MCF 10A (cell line): ENCODE measurements around the gene NGFR. TPM values are rescaled to one million over a fixed set of nuclear protein-coding genes. Genes with fewer than 3 reads are reported as not detected.

Source experiments
- BruUV-seq: library from RNA; stranded (reverse); fragments of 400-500 nt; replicated peaks from 2 replicates; lab custom pipeline; 2021; lab: Mats Ljungman, UMichigan
- CTCF ChIA-PET: fragments of 300-600 bp; sonication (Branson Sonifier 250); formaldehyde crosslinking; extraction: SDS; loops from one replicate; lab custom pipeline; 2021; ENCODE audit warnings: antibody characterized with exemption, inconsistent platforms; lab: Yijun Ruan, JAX
- POLR2A ChIA-PET: fragments of 300-600, 350-650 bp; sonication (Branson Sonifier 250); formaldehyde crosslinking; extraction: SDS; loops from one replicate; lab custom pipeline; 2020; ENCODE audit warnings: antibody characterized with exemption, inconsistent platforms; lab: Yijun Ruan, JAX
- DNase-seq: peaks from one replicate; pipeline ENCODE4 v3.0.0-alpha.2; 2018; ENCODE audit not compliant: unreplicated experiment
- H3K27ac Mint-ChIP-seq: one replicate; pipeline ENCODE4 v1.8.0; 2022; ENCODE audit warnings: mild to moderate bottlenecking, low read depth, mixed read lengths; ENCODE audit not compliant: unreplicated experiment
- H3K27me3 Mint-ChIP-seq: one replicate; pipeline ENCODE4 v1.8.0; 2022; ENCODE audit warnings: mixed read lengths; ENCODE audit not compliant: insufficient read depth, unreplicated experiment
- H3K36me3 Mint-ChIP-seq: one replicate; pipeline ENCODE4 v1.8.0; 2022; ENCODE audit warnings: mild to moderate bottlenecking, moderate library complexity, mixed read lengths; ENCODE audit not compliant: insufficient read depth, unreplicated experiment
- H3K4me1 Mint-ChIP-seq: one replicate; pipeline ENCODE4 v1.8.0; 2022; ENCODE audit warnings: mixed read lengths; ENCODE audit not compliant: insufficient read depth, unreplicated experiment
- H3K4me3 Mint-ChIP-seq: one replicate; pipeline ENCODE4 v1.8.0; 2022; ENCODE audit warnings: mild to moderate bottlenecking, moderate library complexity, mixed read lengths; ENCODE audit not compliant: unreplicated experiment
- H3K9me3 Mint-ChIP-seq: one replicate; pipeline ENCODE4 v1.8.0; 2022; ENCODE audit warnings: mixed read lengths; ENCODE audit not compliant: unreplicated experiment
- CTCF ChIP-seq: fragments of 200-600 bp; IDR thresholded peaks from one replicate; pipeline ENCODE4 v1.8.0; 2022; ENCODE audit warnings: antibody characterized with exemption, mild to moderate bottlenecking; ENCODE audit not compliant: unreplicated experiment
- intact Hi-C: fragments of 100-400 bp; cut with micrococcal nuclease; formaldehyde crosslinking; loops from 2 replicates; pipeline ENCODE4 v1.14.1; 2022
- total RNA-seq: library from RNA; stranded (reverse); gene quantifications from 2 replicates; pipeline ENCODE4 v1.2.3, GENCODE V29; 2022

Gene NGFR
- total RNA-seq, 1 experiment from 2014 or later, result 0.26 TPM

DNA sequence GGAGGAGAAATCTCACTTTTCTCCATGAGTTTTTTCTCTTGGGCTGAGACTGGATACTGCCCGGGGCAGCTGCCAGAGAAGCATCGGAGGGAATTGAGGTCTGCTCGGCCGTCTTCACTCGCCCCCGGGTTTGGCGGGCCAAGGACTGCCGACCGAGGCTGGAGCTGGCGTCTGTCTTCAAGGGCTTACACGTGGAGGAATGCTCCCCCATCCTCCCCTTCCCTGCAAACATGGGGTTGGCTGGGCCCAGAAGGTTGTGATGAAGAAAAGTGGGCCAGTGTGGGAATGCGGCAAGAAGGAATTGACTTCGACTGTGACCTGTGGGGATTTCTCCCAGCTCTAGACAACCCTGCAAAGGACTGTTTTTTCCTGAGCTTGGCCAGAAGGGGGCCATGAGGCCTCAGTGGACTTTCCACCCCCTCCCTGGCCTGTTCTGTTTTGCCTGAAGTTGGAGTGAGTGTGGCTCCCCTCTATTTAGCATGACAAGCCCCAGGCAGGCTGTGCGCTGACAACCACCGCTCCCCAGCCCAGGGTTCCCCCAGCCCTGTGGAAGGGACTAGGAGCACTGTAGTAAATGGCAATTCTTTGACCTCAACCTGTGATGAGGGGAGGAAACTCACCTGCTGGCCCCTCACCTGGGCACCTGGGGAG, 19.1 kb downstream of the NGFR start:
- ChIA-PET POLR2A (interaction anchor here (1.4 to 1.9 kb wide), 3 partner anchors 9 to 100 kb away, joined by 5 to 15 read pairs (median 6); partner anchors contain the start of gene PHB1), CTCF (interaction anchor here (0.6 to 4.1 kb wide), 3 partner anchors 43 to 115 kb away, joined by 3 to 23 read pairs (median 6); no protein-coding TSS in a partner anchor)
- peaks cover 18% of the 10 kb centered on the region for H3K4me1 Mint-ChIP-seq
- H3K9me3 Mint-ChIP-seq, result no peaks in the 10 kb centered on the region
- H3K27ac Mint-ChIP-seq, result peak overlapping the region; percentile 97
- no peaks in the 10 kb centered on the region for H3K36me3 Mint-ChIP-seq
- H3K27me3 Mint-ChIP-seq, result no peaks in the 10 kb centered on the region
- no peak overlapping the region for H3K4me3 Mint-ChIP-seq
- no peak for TF ChIP-seq CTCF
- BruUV-seq, result no TSS peak
- intact Hi-C loops, result no loop called here
- DNase-seq, result no peak

GRCh38 chr17:49515196-49515770, 20.2 kb downstream of the NGFR start:
- H3K27ac Mint-ChIP-seq, result peak overlapping the region; percentile 97
- no peak for TF ChIP-seq CTCF
- no peak overlapping the region for H3K4me3 Mint-ChIP-seq
- ChIA-PET CTCF (interaction anchor here (0.6 to 4.1 kb wide), 5 partner anchors 10 to 107 kb away, joined by 3 to 23 read pairs (median 3); no protein-coding TSS in a partner anchor), POLR2A (interaction anchor here (0.6 to 1.9 kb wide), 7 partner anchors 8 to 323 kb away, joined by 3 to 15 read pairs (median 3); partner anchors contain the start of gene PHB1)
- DNase-seq, result peak; percentile 91
- no peaks in the 10 kb centered on the region for H3K27me3 Mint-ChIP-seq
- intact Hi-C loops, result no loop called here
- no TSS peak for BruUV-seq
- no peaks in the 10 kb centered on the region for H3K36me3 Mint-ChIP-seq
- H3K4me1 Mint-ChIP-seq, result peaks cover 18% of the 10 kb centered on the region
- H3K9me3 Mint-ChIP-seq, result no peaks in the 10 kb centered on the region

DNA sequence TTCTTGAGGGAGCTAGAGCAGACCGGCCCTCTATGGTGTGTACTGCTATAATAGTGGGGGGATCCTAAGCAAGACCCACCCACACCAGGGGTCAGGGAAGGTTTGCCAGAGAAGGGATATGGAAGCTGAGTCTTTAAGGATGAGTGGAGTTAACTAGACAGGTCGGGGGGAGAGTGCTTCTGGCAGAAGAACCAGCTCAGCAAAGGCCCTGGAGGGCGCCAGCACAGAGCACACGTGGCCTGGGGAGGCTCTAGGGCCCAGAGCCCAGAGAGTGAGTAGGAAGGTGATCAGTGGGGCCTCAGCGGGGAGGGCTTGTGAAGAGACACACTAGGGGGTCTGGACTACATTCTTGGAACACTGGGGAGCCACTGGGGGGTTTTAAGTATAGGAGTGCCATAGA, 21.1 kb downstream of the NGFR start:
- Mint-ChIP-seq H3K36me3 (no peaks in the 10 kb centered on the region), H3K9me3 (no peaks in the 10 kb centered on the region), H3K27ac (peak overlapping the region; percentile 97), H3K27me3 (no peaks in the 10 kb centered on the region), H3K4me1 (peaks cover 18% of the 10 kb centered on the region), H3K4me3 (no peak overlapping the region)
- ChIA-PET POLR2A (interaction anchor here (0.8 kb wide), 1 partner anchor 30 kb away, joined by 3 read pairs; no protein-coding TSS in a partner anchor), CTCF (interaction anchor here (1.2 to 4.1 kb wide), 2 partner anchors 41 to 53 kb away, joined by 4 to 23 read pairs; no protein-coding TSS in a partner anchor)
- BruUV-seq, result no TSS peak
- no peak for DNase-seq
- intact Hi-C loops, result no loop called here
- no peak for TF ChIP-seq CTCF

DNA sequence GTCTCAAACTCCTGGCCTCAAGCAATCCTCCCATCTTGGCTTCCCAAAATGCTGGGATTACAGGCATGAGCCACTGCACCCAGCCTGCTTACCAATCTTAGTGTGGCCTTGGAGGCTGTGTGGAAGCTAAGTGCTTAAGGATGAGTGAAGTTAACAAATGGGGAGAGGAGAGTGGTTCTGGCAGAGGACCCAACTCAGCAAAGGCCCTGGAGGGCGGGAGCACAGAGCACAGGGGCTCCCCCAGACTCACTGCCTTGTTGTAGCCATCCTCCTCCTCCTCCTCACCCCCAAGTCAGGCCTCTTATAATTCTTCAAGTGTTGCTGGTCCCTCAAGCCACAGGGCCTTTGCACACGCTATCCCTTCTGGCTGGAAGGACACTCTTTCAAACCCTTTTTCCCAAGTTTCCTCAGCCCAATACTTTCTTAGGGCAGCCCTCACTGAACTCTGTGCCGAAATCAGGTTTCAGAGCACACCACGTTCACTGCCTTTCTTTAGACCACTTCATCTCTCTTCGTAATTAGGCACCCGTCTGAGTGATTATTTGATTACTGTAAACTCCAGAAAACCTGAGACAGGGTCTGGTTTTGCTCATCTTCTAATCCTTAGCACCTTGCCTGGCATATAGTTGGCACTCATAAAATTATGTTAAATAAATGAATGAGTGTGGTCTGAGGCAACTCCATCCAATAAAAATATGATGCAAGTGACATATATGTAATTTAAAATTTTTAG, 23.4 kb downstream of the NGFR start:
- DNase-seq, result no peak
- no peak for TF ChIP-seq CTCF
- H3K4me3 Mint-ChIP-seq, result no peak overlapping the region
- POLR2A ChIA-PET, result no interaction called here
- no peaks in the 10 kb centered on the region for H3K27me3 Mint-ChIP-seq
- no peak overlapping the region for H3K27ac Mint-ChIP-seq
- peaks cover 21% of the 10 kb centered on the region for H3K4me1 Mint-ChIP-seq
- no TSS peak for BruUV-seq
- intact Hi-C loops, result no loop called here
- CTCF ChIA-PET, result no interaction called here
- H3K36me3 Mint-ChIP-seq, result no peaks in the 10 kb centered on the region
- H3K9me3 Mint-ChIP-seq, result no peaks in the 10 kb centered on the region
